K562 (cell line): ENCODE data around the gene RABL6. TPM values are rescaled to one million over a fixed set of nuclear protein-coding genes. Genes with fewer than 3 reads are reported as not detected.
A peak's percentile ranks its signal among the peaks of the same experiment; 100 is the strongest.

ENCODE experiments used
- CBX1 ChIP-seq: sonication (generic); IDR thresholded peaks from 2 replicates; pipeline ENCODE4 v1.6.1; 2016; ENCODE audit warnings: antibody characterized with exemption, low read depth, mild to moderate bottlenecking
- FOXA1 ChIP-seq: fragments of 450-650 bp; IDR thresholded peaks from 2 replicates; pipeline ENCODE4 v1.6.1; 2016; ENCODE audit warnings: mild to moderate bottlenecking, borderline replicate concordance
- FOXK2 ChIP-seq, 2 experiments: fragments of 450-650 bp; IDR thresholded peaks in 1 of 2; conservative IDR thresholded peaks in 1 of 2; 2 replicates each; pipeline ENCODE4 v1.6.1; 2016; ENCODE audit warnings: low read depth in 2 of 2, mild to moderate bottlenecking in 1 of 2
- JUND ChIP-seq, 2 experiments: IDR thresholded peaks; 2 replicates in 1 of 2; 3 replicates in 1 of 2; pipeline ENCODE4 v1.6.1; 2011; ENCODE audit warnings: borderline replicate concordance in 2 of 2, low read depth in 2 of 2, low read length in 2 of 2, improper control_type of control experiment in 1 of 2, missing biosample characterization in 1 of 2, missing genetic modification characterization in 1 of 2, missing genetic modification reagents in 1 of 2
- KDM1A ChIP-seq, 2 experiments: fragments of 450-650 bp; IDR thresholded peaks; 2 replicates each; pipeline ENCODE4 v1.6.1; 2016; ENCODE audit warnings: mild to moderate bottlenecking in 2 of 2
- NFXL1 ChIP-seq: fragments of 450-650 bp; formaldehyde crosslinking; IDR thresholded peaks from 2 replicates; pipeline ENCODE4 v1.4.0; 2021; ENCODE audit warnings: mild to moderate bottlenecking
- PTRF ChIP-seq: fragments of 450-650 bp; IDR thresholded peaks from 2 replicates; pipeline ENCODE4 v1.6.1; 2016; ENCODE audit warnings: mild to moderate bottlenecking, missing genetic modification characterization, missing compliant biosample characterization
- SMAD4 ChIP-seq: fragments of 250-450 bp; sonication (Bioruptor Pico); conservative IDR thresholded peaks from 2 replicates; pipeline ENCODE4 v1.8.0; 2021; ENCODE audit warnings: inconsistent platforms, mild to moderate bottlenecking, moderate library complexity
- STAT5B ChIP-seq: fragments of 250-450 bp; sonication (Bioruptor Pico); IDR thresholded peaks from 2 replicates; pipeline ENCODE4 v1.8.0; 2021; ENCODE audit warnings: mild to moderate bottlenecking, inconsistent platforms
- TCF7 ChIP-seq: sonication (generic); IDR thresholded peaks from 2 replicates; pipeline ENCODE4 v1.6.1; 2016; ENCODE audit warnings: antibody characterized with exemption, borderline replicate concordance
- TCFL5 ChIP-seq: fragments of 250-450 bp; sonication (Bioruptor Pico); conservative IDR thresholded peaks from 2 replicates; pipeline ENCODE4 v1.6.1; 2021; ENCODE audit warnings: mild to moderate bottlenecking, moderate library complexity, matching md5 sums
- XRCC3 ChIP-seq: fragments of 450-650 bp; IDR thresholded peaks from 2 replicates; pipeline ENCODE4 v1.6.1; 2017; ENCODE audit warnings: mild to moderate bottlenecking, moderate library complexity
- XRCC4 ChIP-seq: IDR thresholded peaks from one replicate; pipeline ENCODE4 v1.6.1; 2011; ENCODE audit not compliant: insufficient read depth, insufficient read length; ENCODE audit errors: extremely low read depth
- YY1 ChIP-seq, 3 experiments: IDR thresholded peaks; 2 replicates each; pipeline ENCODE4 v1.6.1; 2011; ENCODE audit warnings: low read length in 2 of 3, mild to moderate bottlenecking in 2 of 3, moderate library complexity in 2 of 3, borderline replicate concordance in 1 of 3, control low read depth in 1 of 3, low read depth in 1 of 3; ENCODE audit not compliant: insufficient read depth in 3 of 3, insufficient replicate concordance in 2 of 3, control insufficient read depth in 1 of 3, insufficient read length in 1 of 3; ENCODE audit errors: extremely low read depth in 1 of 3
- polyA plus RNA-seq, 8 experiments: library from polyadenylated mRNA; depleted of rRNA in 4 of 8; stranded (reverse) in 5 of 8; unstranded in 3 of 8; fragments of >200 nt; fragmentation: Nextera tagmentation in 2 of 8; fragmentation: Illumina TruSeq in 1 of 8; extraction: Ambion mirVana in 2 of 8; extraction: Trizol in 1 of 8; gene quantifications; 2 replicates each; pipeline versions ENCODE4 v1.2.1 to v1.2.3, GENCODE V29; 2011 to 2014; ENCODE audit warnings: inconsistent platforms in 1 of 8, missing spikeins in 1 of 8
- total RNA-seq, 7 experiments: library from RNA; depleted of rRNA in 6 of 7; stranded (reverse); fragments of >200 nt in 6 of 7; fragmentation: Illumina TruSeq in 2 of 7; extraction: Trizol in 2 of 7; gene quantifications; 2 replicates each; pipeline versions ENCODE4 v1.2.1 to v1.2.3, GENCODE V29; 2011 to 2021; ENCODE audit warnings: low replicate concordance in 1 of 7
- TF ChIP-seq, protein P1 (sequence below): sonication (generic); formaldehyde crosslinking; IDR thresholded peaks from 2 replicates; pipeline ENCODE4 v1.8.1; 2023; ENCODE audit warnings: mild to moderate bottlenecking, missing genetic modification reagents
- TF ChIP-seq, protein P2 (sequence below): fragments of 250-450 bp; sonication (Bioruptor Pico); IDR thresholded peaks from 2 replicates; pipeline ENCODE4 v1.4.0; 2020; ENCODE audit warnings: mild to moderate bottlenecking
- TF ChIP-seq, protein P3 (sequence below): fragments of 250-450 bp; sonication (Bioruptor Pico); IDR thresholded peaks from 2 replicates; pipeline ENCODE4 v1.5.0; 2021; ENCODE audit warnings: mild to moderate bottlenecking, borderline replicate concordance
- TF ChIP-seq, protein P4 (sequence below): fragments of 250-450 bp; sonication (Bioruptor Pico); IDR thresholded peaks from 2 replicates; pipeline ENCODE4 v1.5.0; 2020; ENCODE audit warnings: mild to moderate bottlenecking, borderline replicate concordance

The RABL6 gene
- total and polyA plus RNA-seq, 9 of the 15 experiments (the other 6 are each of a cell fraction or from before 2014, with no cell fraction given), result 5.6 to 181 (median 84.5) TPM

DNA sequence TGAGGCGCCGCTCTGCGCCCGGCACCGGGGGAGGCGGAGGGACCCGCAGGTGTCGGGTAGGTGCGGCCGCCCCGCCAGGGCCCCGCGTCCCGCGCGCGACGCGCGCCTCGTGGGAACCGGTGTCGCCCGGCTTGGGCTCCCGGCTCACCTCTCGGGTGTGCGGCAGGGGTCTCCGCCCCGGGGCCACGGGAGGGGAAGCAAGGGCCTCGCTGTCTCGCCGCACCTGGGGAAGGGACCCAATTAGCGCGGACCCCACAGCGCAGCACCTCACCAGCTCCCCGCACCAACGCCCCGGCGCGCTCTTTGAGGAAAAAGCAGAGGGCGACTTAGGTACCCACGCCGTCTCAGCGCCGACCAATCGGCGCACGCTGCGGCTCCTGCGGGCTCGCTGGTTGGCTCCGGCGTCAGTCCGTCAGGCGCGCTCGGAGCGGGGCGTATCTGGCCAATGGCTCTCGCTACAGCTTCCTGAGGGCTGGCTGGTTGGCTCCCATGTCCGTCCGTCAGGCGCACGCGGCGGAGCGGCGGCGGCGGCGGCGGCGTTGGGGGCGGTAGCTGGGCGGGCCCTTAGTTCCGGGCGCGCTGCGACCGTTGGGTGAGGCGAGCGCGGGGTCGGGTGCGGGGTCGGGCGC, 78.3 kb downstream of the RABL6 start, which contains the start of gene TRAF2 (continued):
- TF ChIP-seq YY1 (IDR thresholded peaks at IDR 0.05; ENCODE audit: borderline replicate concordance in 1 of 3, control insufficient read depth in 1 of 3, extremely low read depth in 1 of 3, insufficient read depth in 3 of 3, insufficient read length in 1 of 3, insufficient replicate concordance in 2 of 3, low read depth in 1 of 3, low read length in 2 of 3), result peak in 1 of 3 experiments; percentile 24
- TF ChIP-seq XRCC4, result no peak
- TF ChIP-seq CBX1, result no peak
- 0 out of 2 replicates have a peak, but pooled peaks have one; percentile 13 for TF ChIP-seq JUND (IDR thresholded peaks at IDR 0.05; ENCODE audit: borderline replicate concordance, low read depth, low read length)
- no peak for TF ChIP-seq JUND (tag; IDR thresholded peaks at IDR 0.05; ENCODE audit: borderline replicate concordance, low read depth, low read length)
- TF ChIP-seq, protein P1, sequence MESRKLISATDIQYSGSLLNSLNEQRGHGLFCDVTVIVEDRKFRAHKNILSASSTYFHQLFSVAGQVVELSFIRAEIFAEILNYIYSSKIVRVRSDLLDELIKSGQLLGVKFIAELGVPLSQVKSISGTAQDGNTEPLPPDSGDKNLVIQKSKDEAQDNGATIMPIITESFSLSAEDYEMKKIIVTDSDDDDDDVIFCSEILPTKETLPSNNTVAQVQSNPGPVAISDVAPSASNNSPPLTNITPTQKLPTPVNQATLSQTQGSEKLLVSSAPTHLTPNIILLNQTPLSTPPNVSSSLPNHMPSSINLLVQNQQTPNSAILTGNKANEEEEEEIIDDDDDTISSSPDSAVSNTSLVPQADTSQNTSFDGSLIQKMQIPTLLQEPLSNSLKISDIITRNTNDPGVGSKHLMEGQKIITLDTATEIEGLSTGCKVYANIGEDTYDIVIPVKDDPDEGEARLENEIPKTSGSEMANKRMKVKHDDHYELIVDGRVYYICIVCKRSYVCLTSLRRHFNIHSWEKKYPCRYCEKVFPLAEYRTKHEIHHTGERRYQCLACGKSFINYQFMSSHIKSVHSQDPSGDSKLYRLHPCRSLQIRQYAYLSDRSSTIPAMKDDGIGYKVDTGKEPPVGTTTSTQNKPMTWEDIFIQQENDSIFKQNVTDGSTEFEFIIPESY (CRISPR knock-in tag), result no peak
- TF ChIP-seq XRCC3, result no peak
- TF ChIP-seq, protein P2, sequence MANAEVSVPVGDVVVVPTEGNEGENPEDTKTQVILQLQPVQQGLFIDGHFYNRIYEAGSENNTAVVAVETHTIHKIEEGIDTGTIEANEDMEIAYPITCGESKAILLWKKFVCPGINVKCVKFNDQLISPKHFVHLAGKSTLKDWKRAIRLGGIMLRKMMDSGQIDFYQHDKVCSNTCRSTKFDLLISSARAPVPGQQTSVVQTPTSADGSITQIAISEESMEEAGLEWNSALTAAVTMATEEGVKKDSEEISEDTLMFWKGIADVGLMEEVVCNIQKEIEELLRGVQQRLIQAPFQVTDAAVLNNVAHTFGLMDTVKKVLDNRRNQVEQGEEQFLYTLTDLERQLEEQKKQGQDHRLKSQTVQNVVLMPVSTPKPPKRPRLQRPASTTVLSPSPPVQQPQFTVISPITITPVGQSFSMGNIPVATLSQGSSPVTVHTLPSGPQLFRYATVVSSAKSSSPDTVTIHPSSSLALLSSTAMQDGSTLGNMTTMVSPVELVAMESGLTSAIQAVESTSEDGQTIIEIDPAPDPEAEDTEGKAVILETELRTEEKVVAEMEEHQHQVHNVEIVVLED, result peak; percentile 76
- TF ChIP-seq STAT5B, result no peak
- no peak for TF ChIP-seq PTRF (tag)
- TF ChIP-seq, protein P3, sequence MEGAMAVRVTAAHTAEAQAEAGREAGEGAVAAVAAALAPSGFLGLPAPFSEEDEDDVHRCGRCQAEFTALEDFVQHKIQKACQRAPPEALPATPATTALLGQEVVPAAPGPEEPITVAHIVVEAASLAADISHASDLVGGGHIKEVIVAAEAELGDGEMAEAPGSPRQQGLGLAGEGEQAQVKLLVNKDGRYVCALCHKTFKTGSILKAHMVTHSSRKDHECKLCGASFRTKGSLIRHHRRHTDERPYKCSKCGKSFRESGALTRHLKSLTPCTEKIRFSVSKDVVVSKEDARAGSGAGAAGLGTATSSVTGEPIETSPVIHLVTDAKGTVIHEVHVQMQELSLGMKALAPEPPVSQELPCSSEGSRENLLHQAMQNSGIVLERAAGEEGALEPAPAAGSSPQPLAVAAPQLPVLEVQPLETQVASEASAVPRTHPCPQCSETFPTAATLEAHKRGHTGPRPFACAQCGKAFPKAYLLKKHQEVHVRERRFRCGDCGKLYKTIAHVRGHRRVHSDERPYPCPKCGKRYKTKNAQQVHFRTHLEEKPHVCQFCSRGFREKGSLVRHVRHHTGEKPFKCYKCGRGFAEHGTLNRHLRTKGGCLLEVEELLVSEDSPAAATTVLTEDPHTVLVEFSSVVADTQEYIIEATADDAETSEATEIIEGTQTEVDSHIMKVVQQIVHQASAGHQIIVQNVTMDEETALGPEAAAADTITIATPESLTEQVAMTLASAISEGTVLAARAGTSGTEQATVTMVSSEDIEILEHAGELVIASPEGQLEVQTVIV (CRISPR knock-in tag), result no peak
- TF ChIP-seq NFXL1 (CRISPR knock-in tag), result no peak
- no peak for TF ChIP-seq TCFL5
- TF ChIP-seq TCF7, result no peak
- TF ChIP-seq, protein P4, sequence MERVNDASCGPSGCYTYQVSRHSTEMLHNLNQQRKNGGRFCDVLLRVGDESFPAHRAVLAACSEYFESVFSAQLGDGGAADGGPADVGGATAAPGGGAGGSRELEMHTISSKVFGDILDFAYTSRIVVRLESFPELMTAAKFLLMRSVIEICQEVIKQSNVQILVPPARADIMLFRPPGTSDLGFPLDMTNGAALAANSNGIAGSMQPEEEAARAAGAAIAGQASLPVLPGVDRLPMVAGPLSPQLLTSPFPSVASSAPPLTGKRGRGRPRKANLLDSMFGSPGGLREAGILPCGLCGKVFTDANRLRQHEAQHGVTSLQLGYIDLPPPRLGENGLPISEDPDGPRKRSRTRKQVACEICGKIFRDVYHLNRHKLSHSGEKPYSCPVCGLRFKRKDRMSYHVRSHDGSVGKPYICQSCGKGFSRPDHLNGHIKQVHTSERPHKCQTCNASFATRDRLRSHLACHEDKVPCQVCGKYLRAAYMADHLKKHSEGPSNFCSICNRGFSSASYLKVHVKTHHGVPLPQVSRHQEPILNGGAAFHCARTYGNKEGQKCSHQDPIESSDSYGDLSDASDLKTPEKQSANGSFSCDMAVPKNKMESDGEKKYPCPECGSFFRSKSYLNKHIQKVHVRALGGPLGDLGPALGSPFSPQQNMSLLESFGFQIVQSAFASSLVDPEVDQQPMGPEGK (CRISPR knock-in tag), result no peak
- no peak for TF ChIP-seq FOXK2 (conservative IDR thresholded peaks at IDR 0.05 in 1 of 2, IDR thresholded peaks at IDR 0.05 in 1 of 2; ENCODE audit: low read depth in 2 of 2)
- TF ChIP-seq FOXA1, result no peak
- no peak for TF ChIP-seq KDM1A (IDR thresholded peaks at IDR 0.05)
- peak; percentile 49; the same call in 1 of the 2 replicates for TF ChIP-seq SMAD4 (CRISPR knock-in tag)
